ENCODE results near the gene PRKAR1B.
A peak's percentile ranks its signal among the peaks of the same experiment; 100 is the strongest.

PRKAR1B gene

DNA sequence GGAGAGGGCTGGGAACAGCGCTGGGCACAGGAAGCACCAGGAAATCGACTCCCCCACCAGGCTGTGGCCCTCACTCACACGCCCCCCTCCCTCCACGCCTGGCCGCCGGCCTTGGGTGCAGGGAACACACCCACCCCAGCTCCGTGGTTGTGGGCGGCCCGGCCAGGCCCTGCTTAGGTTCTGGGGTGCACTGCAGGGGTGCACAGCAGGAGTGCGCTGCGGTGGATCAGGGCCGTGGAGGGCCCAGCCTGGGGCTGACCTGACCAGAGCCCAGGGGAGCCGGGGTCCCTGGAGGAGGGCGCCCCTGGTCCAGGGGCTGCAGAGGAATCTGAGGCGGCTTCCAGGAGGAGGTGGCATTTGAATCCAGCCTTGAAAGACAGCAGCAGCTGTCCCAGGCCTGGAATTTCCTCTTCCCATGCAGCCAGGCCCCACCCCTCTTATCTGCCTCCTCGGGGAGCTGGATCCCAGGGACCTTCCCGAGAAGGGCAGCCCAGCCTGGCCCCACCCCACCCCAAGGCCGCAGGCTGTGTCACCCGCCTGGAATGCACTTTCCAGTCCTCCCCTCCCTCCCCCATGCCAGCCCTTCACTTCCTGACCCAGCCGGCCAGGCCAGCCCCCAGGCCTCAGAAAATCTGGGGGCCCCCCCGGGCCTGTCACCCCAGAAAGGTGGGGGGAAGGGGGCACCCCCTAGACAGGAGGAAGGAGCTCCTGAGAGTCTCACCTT is 189.0 kb downstream of the PRKAR1B start:
- peak; percentile 95 for DNase-seq (ENCODE audit: low read depth)
- no peak overlapping the region for H3K4me3 ChIP-seq (ENCODE audit: low read length)
- TF ChIP-seq, protein P1, sequence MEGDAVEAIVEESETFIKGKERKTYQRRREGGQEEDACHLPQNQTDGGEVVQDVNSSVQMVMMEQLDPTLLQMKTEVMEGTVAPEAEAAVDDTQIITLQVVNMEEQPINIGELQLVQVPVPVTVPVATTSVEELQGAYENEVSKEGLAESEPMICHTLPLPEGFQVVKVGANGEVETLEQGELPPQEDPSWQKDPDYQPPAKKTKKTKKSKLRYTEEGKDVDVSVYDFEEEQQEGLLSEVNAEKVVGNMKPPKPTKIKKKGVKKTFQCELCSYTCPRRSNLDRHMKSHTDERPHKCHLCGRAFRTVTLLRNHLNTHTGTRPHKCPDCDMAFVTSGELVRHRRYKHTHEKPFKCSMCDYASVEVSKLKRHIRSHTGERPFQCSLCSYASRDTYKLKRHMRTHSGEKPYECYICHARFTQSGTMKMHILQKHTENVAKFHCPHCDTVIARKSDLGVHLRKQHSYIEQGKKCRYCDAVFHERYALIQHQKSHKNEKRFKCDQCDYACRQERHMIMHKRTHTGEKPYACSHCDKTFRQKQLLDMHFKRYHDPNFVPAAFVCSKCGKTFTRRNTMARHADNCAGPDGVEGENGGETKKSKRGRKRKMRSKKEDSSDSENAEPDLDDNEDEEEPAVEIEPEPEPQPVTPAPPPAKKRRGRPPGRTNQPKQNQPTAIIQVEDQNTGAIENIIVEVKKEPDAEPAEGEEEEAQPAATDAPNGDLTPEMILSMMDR (conservative IDR thresholded peaks at IDR 0.05; ENCODE audit: low read length), result no peak

DNA sequence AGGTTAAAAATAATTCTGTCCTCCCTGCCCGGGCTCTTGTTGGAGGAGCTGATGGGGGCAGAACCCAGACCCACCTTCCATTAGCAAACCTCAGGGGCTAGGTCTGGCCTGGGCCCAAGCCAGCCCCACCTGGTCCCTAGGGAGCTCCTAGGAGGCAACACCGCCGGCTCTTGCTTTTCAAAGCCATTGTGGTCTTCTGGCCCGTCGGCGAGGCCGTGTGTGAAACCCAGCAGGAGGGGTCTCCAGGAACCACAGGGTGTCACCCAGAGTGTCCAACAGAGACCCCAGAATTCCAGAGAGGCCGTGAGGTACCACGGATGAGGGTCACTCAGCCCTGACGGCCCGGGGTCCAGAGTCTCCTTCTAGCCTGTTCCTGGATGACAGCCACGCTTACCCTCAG is 190.8 kb downstream of the PRKAR1B start:
- TF ChIP-seq, protein P1 (conservative IDR thresholded peaks at IDR 0.05; ENCODE audit: low read length), result no peak
- no peak overlapping the region for H3K4me3 ChIP-seq (ENCODE audit: low read length)
- DNase-seq (ENCODE audit: low read depth), result no peak

GRCh38 chr7:534959-535358 is 192.1 kb downstream of the PRKAR1B start:
- TF ChIP-seq, protein P1 (conservative IDR thresholded peaks at IDR 0.05; ENCODE audit: low read length), result no peak
- no peak for DNase-seq (ENCODE audit: low read depth)
- no peak overlapping the region for H3K4me3 ChIP-seq (ENCODE audit: low read length)

GRCh38 chr7:534075-534474 is 193.0 kb downstream of the PRKAR1B start:
- no peak for DNase-seq (ENCODE audit: low read depth)
- TF ChIP-seq, protein P1 (conservative IDR thresholded peaks at IDR 0.05; ENCODE audit: low read length), result no peak
- no peak overlapping the region for H3K4me3 ChIP-seq (ENCODE audit: low read length)

- no peak for DNase-seq (ENCODE audit: low read depth)
- TF ChIP-seq, protein P1 (conservative IDR thresholded peaks at IDR 0.05; ENCODE audit: low read length), result no peak
- no peak overlapping the region for H3K4me3 ChIP-seq (ENCODE audit: low read length)
Observed at GRCh38 chr7:533266-533665, 193.8 kb downstream of the PRKAR1B start.

DNA sequence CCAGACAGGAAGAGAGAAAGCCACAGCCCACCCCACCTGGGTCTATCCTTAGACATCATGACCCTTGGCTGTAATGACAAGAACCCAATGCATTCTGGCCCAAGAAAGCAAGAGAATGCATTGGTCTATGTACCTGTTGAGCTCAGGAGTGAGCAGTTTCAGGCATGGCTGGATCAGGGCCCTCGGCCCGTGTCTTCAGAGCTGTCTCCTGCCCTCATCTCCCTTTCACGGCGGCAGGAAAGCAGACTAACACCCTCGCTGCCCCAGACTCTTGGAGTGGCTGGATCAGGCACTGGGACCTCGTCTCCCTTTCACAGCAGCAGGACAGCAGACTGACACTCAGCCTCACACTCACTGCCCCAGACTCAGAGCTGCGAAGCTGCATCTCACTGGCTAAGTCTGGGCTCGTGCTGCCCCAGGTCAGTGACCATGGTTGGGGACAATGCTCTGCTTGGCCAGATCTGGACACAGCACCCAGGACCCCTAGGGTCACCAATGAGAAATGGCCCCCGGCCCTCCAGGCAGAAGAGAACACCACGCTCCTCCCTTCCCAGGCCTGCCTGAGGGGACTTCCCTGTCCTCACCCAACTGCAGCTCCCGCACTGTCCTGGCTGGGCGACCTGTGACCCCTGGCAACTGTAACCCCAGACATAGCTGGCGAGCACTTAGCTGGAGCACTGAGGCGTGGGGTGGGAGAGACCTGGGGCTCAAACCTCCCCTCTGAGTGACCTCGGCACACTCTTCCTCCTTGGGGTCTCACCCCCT is 194.5 kb downstream of the PRKAR1B start:
- no peak for DNase-seq (ENCODE audit: low read depth)
- TF ChIP-seq, protein P1 (conservative IDR thresholded peaks at IDR 0.05; ENCODE audit: low read length), result no peak
- no peak overlapping the region for H3K4me3 ChIP-seq (ENCODE audit: low read length)

- DNase-seq (ENCODE audit: low read depth), result no peak
- TF ChIP-seq, protein P1 (conservative IDR thresholded peaks at IDR 0.05; ENCODE audit: low read length), result no peak
- H3K4me3 ChIP-seq (ENCODE audit: low read length), result no peak overlapping the region
Observed at GRCh38 chr7:531777-532176, 195.3 kb downstream of the PRKAR1B start.

Measured in AG10803 (cell line).